ENCODE data around the gene CEACAM16. TPM values are rescaled to one million over a fixed set of nuclear protein-coding genes. Genes with fewer than 3 reads are reported as not detected.

CEACAM16 gene
- total RNA-seq, 4 donors from 2014 or later: 0.40 TPM; not detected in 3

DNA sequence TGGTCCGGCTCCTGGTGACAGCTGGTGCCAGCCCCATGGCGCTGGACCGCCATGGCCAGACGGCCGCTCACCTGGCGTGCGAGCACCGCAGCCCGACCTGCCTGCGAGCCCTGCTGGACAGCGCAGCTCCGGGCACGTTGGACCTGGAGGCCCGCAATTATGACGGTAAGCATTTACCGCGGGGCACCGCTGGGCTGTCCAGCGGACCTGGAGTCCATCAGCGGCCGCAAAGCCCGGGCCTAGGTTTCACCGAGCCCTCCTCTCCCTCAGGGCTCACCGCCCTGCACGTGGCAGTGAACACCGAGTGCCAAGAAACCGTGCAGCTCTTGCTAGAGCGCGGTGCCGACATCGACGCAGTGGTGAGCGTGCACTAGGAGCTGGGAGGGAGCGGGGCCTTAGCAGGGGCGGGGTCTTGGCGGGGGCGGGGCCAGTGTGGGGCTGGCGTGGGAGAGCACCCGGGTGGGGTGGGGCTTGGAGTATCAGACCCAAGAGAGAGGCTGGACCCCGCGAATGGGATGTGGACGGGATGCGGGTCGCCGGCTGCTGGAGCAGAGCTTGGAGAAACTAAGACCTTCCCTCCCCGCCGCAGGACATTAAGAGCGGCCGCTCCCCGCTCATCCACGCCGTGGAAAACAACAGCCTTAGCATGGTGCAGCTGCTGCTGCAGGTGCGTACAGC is 58.2 kb downstream of the CEACAM16 start:
- intact Hi-C loops (cut with DNase I): loop anchor here (5.0 kb wide), 1 partner anchor 35 kb away; no protein-coding TSS in a partner anchor
- Histone ChIP-seq H3K27ac (peak overlapping the region; percentile 55 to 96 (median 81)), H3K4me1 (peaks cover 31 to 58% of the 10 kb centered on the region in 2 donors), H3K9me3 (no peaks in the 10 kb centered on the region), H3K4me3 (replicated peaks in 1 of 3) (no peak overlapping the region), H3K27me3 (no peaks in the 10 kb centered on the region), H3K36me3 (peaks cover 28 to 44% of the 10 kb centered on the region in 2 donors)
- TF ChIP-seq, protein P1, sequence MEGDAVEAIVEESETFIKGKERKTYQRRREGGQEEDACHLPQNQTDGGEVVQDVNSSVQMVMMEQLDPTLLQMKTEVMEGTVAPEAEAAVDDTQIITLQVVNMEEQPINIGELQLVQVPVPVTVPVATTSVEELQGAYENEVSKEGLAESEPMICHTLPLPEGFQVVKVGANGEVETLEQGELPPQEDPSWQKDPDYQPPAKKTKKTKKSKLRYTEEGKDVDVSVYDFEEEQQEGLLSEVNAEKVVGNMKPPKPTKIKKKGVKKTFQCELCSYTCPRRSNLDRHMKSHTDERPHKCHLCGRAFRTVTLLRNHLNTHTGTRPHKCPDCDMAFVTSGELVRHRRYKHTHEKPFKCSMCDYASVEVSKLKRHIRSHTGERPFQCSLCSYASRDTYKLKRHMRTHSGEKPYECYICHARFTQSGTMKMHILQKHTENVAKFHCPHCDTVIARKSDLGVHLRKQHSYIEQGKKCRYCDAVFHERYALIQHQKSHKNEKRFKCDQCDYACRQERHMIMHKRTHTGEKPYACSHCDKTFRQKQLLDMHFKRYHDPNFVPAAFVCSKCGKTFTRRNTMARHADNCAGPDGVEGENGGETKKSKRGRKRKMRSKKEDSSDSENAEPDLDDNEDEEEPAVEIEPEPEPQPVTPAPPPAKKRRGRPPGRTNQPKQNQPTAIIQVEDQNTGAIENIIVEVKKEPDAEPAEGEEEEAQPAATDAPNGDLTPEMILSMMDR (IDR thresholded peaks at IDR 0.05): no peak
- TF ChIP-seq POLR2A (IDR thresholded peaks at IDR 0.05): no peak
- 64 to 89% methylated on average over 12 to 42 of the region's 53 CpGs for WGBS, 2 donors
- peak in 1 of 2 donors; percentile 37 for DNase-seq

DNA sequence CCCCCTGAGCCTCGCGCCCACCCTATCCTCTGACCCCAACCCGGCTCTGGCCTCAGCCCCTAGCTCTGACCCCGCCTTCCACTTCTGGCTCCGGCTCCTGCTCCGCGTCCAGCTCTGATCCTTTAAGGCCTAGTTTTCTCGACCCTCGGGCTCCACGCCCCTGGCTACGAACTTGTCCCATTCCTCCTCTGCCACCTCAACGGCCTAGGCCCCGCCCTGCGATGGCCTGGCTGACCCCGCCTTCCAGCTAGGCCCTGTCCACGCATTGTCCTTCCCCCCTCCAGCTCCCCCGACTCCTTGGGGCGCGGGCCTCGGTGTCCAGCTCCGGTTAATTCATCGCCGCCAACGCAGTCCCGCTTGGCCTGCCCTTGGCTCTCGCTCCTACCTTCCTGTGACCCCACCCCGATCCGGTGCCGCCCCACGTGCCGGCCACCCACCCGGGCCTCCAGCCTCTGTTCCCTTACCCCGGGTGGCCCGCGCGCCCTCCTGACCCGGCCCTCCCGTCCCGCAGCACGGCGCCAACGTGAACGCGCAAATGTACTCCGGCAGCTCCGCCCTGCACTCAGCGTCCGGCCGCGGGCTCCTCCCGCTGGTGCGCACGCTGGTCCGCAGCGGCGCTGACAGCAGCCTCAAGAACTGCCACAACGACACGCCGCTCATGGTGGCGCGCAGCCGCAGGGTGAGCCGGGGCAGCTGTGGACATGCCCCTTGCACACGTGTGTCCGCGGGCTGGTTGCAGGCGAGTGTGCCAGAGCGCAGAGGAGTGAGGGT is 59.0 kb downstream of the CEACAM16 start:
- H3K4me1 ChIP-seq: peaks cover 28 to 51% of the 10 kb centered on the region in 2 donors
- H3K27me3 ChIP-seq: no peaks in the 10 kb centered on the region
- H3K36me3 ChIP-seq: peaks cover 28 to 39% of the 10 kb centered on the region in 2 donors
- DNase-seq: peak; percentile 57 to 66
- WGBS, 2 donors: 44 to 53% methylated on average over 51 to 67 of the region's 68 CpGs
- H3K9me3 ChIP-seq: no peaks in the 10 kb centered on the region
- peak overlapping the region; percentile 51 to 96 (median 55) for H3K27ac ChIP-seq
- peak overlapping the region in 1 of 3 donors; percentile 8 for H3K4me3 ChIP-seq (replicated peaks in 1 of 3)
- no peak for TF ChIP-seq POLR2A (IDR thresholded peaks at IDR 0.05)
- TF ChIP-seq, protein P1 (IDR thresholded peaks at IDR 0.05): peak in 1 of 6 experiments; percentile 12
- intact Hi-C loops (cut with DNase I): loop anchor here (5.0 kb wide), 1 partner anchor 36 kb away; no protein-coding TSS in a partner anchor

DNA sequence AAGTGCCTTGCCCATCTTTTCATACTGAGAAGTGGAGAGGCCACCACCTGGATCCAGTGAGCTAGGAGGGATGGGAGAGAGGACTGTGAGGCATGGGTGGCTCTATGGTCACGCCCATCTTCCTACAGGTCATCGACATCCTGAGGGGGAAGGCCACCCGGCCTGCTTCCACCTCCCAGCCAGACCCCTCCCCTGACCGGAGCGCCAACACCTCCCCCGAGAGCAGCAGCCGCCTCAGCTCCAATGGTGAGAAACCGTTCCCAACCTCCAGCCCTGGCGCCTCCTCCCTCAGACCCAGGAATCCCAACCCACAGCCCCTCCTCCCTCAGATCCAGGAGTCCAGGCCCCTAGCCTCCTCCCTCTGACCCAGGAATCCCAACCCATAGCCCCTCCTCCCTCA is 59.6 kb downstream of the CEACAM16 start:
- peaks cover 27 to 44% of the 10 kb centered on the region in 2 donors for H3K4me1 ChIP-seq

DNA sequence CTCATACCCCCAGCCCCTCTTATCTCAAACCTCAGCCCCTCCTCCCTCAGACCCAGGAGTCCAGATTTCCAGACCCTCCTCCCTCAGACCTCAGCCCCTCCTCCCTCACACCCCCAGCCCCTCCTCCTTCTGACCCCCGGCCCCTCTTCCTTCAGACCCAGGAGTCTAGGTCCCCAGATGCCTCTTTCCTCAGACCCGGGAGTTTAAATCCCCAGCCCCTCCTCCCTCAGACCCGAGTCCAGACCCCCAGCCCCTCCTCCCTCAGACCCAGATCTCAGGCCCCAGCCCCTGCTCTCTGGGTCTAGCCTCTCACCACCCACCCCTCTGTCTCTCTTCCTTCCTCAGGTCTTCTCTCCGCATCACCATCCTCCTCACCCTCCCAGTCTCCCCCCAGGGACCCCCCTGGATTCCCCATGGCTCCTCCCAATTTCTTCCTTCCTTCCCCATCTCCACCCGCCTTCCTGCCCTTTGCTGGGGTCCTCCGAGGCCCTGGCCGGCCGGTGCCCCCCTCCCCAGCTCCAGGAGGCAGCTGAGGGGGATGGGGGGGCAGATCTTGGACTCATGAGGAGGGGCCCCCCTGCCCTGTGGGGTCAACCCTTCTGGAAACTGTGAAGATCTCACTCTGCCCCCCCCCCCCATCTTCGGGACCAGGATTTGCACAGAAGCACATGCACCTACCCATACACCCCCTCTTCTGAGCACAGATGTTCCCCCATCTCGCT is 60.3 kb downstream of the CEACAM16 start:
- no peak for DNase-seq
- TF ChIP-seq POLR2A (IDR thresholded peaks at IDR 0.05): no peak
- TF ChIP-seq, protein P1 (IDR thresholded peaks at IDR 0.05): no peak
- WGBS, 2 donors: 86 to 89% methylated on average over 10 of the region's 10 CpGs
- no peak overlapping the region for H3K4me3 ChIP-seq (replicated peaks in 1 of 3)
- H3K27ac ChIP-seq: peak overlapping the region in 2 of 3 donors; percentile 27 to 96
- no peaks in the 10 kb centered on the region for H3K27me3 ChIP-seq
- peaks cover 24 to 44% of the 10 kb centered on the region in 2 donors for H3K4me1 ChIP-seq
- H3K36me3 ChIP-seq: peaks cover 28 to 39% of the 10 kb centered on the region in 2 donors
- intact Hi-C loops (cut with DNase I): loop anchor here (5.0 kb wide), 1 partner anchor 37 kb away; no protein-coding TSS in a partner anchor
- no peaks in the 10 kb centered on the region for H3K9me3 ChIP-seq

More for the DNA sequence above, 59.6 kb downstream of the CEACAM16 start:
- Histone ChIP-seq H3K9me3 (no peaks in the 10 kb centered on the region), H3K27me3 (no peaks in the 10 kb centered on the region), H3K4me3 (replicated peaks in 1 of 3) (no peak overlapping the region), H3K36me3 (peaks cover 28 to 39% of the 10 kb centered on the region in 2 donors), H3K27ac (peak overlapping the region; percentile 27 to 96 (median 55))
- 69 to 83% methylated on average over 9 of the region's 9 CpGs for WGBS, 2 donors
- intact Hi-C loops (cut with DNase I): loop anchor here (5.0 kb wide), 1 partner anchor 36 kb away; no protein-coding TSS in a partner anchor
- TF ChIP-seq, protein P1 (IDR thresholded peaks at IDR 0.05): no peak
- TF ChIP-seq POLR2A (IDR thresholded peaks at IDR 0.05): no peak
- peak in 1 of 2 donors; percentile 45 for DNase-seq

MicroRNA genes within 50 kb of the gene (microRNA counts, 767-probe panel; counts per million panel counts)
- microRNA hsa-miR-4531: 3,012 to 3,573 counts per million in 2 donors

Small RNA genes lying within 50 kb of the gene (microRNA-seq; reads per million reads assigned to microRNA genes)
- gene MIR4531: not detected
- not detected for gene MIR8085

Small RNA genes lying within 50 kb of the gene (small RNA-seq; reads per million reads assigned to genes)
- gene RF00285: not detected

Other genes starting within 250 kb of the CEACAM16 start
- 10 to 100 TPM; 13.4 to 41.7 (median 19.9) TPM for gene ZNF180, start 198.6 kb upstream of the CEACAM16 start, total RNA-seq
- not detected for gene CEACAM20, start 169.5 kb upstream of the CEACAM16 start, total RNA-seq
- gene IGSF23, start 85.6 kb upstream of the CEACAM16 start, total RNA-seq: not detected
- 10 to 100 TPM; 25.4 to 36.5 (median 30.2) TPM for gene PVR, start 55.2 kb upstream of the CEACAM16 start, total RNA-seq
- 1 to 10 TPM in 3 of 4 donors, under 1 TPM in 1; 0.78 to 5.5 (median 3.8) TPM for gene CEACAM19, start 27.7 kb upstream of the CEACAM16 start, total RNA-seq
- 10 to 100 TPM; 12.4 to 56.2 (median 16.8) TPM for gene BCL3, start 49.6 kb downstream of the CEACAM16 start, total RNA-seq
- 1 to 10 TPM; 2.0 to 5.6 (median 3.1) TPM for gene CBLC, start 78.7 kb downstream of the CEACAM16 start, total RNA-seq
- 100 to 1,000 TPM; 156 to 391 (median 285) TPM for gene BCAM, start 110.0 kb downstream of the CEACAM16 start, total RNA-seq
- gene NECTIN2, start 147.1 kb downstream of the CEACAM16 start, total RNA-seq: 100 to 1,000 TPM in 3 of 4 donors, 10 to 100 TPM in 1; 88.6 to 164 (median 117) TPM
- 10 to 100 TPM; 40.2 to 82.8 (median 58.3) TPM for gene TOMM40, start 192.1 kb downstream of the CEACAM16 start, total RNA-seq
- gene APOE, start 206.6 kb downstream of the CEACAM16 start, total RNA-seq: 100 to 1,000 TPM; 199 to 635 (median 313) TPM
- 100 to 1,000 TPM in 1 of 4 donors, 10 to 100 TPM in 2, 1 to 10 TPM in 1; 4.1 to 113 (median 45.6) TPM for gene APOC1, start 215.5 kb downstream of the CEACAM16 start, total RNA-seq
- not detected for gene APOC4, start 243.1 kb downstream of the CEACAM16 start, total RNA-seq
- 1 to 10 TPM in 2 of 4 donors, not detected in 2; 1.6 to 3.3 TPM for gene APOC2, start 246.9 kb downstream of the CEACAM16 start, total RNA-seq